Loucy (cell line): ENCODE results near the gene SLC26A2.

ENCODE experiments used
- CTCF ChIP-seq: fragments of 200-600 bp; sonication (generic); conservative IDR thresholded peaks from 2 replicates; pipeline ENCODE4 v1.5.1; 2014; ENCODE audit warnings: mild to moderate bottlenecking, antibody characterized with exemption, low read length
- EZH2phosphoT487 ChIP-seq: fragments of 200-600 bp; IDR thresholded peaks from 2 replicates; pipeline ENCODE4 v1.6.1; 2018; ENCODE audit warnings: antibody characterized with exemption, mild to moderate bottlenecking, moderate library complexity, borderline replicate concordance

GRCh38 chr5:149948993-149949392, 11.6 kb upstream of the SLC26A2 start:
- TF ChIP-seq CTCF, result no peak
- TF ChIP-seq EZH2phosphoT487, result no peak
